Measurements from ENCODE around the gene MUCL3. TPM values are rescaled to one million over a fixed set of nuclear protein-coding genes. Genes with fewer than 3 reads are reported as not detected.

Gene MUCL3
- total RNA-seq, 4 donors from 2014 or later = not detected

DNA sequence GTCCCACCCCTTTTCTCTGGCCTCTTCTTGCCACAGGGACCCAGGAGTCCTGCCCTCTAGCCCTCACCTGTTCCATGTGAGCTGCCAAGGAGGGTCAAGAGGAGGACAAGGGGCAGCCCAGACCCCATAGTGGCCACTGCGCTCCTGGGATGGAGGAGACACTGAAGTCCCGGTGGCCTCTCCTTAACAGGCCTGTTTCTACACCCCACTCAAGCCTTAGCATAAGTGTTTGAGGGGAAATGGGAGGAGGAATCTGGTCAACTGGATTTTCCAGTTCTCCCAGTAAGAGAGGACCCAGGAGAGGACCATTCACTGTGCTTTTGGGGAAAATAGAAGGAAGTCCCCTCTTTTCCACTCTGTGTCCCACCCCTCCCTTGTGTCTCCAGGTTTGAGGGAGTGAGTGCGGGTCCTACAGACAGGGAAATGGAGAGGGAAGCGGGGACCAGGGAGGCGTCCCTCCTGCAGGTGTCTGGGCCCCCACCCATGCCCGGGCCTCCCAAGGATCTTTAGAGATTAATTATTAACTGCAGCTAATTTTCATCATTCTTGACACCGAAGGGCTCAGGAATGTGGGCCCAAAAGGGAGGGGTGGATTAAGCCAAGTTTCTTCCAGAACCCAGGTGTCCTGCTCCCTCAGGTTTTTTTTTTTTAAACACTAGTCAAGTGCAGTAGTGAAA lies 8.7 kb upstream of the MUCL3 start, which contains the start of gene SFTA2:
Gene SFTA2, minus strand, starts transcription at position 202 of the 677 bp plus-strand sequence. Its CDS starts 74 bp downstream, at position 128.
- intact Hi-C loops (cut with DNase I) = no loop called here
- TF ChIP-seq EP300 (IDR thresholded peaks at IDR 0.05) (no peak), POLR2AphosphoS5 (IDR thresholded peaks at IDR 0.05) (no peak), POLR2A (IDR thresholded peaks at IDR 0.05; ENCODE audit: low read depth) (no peak)
- TF ChIP-seq, protein P1, sequence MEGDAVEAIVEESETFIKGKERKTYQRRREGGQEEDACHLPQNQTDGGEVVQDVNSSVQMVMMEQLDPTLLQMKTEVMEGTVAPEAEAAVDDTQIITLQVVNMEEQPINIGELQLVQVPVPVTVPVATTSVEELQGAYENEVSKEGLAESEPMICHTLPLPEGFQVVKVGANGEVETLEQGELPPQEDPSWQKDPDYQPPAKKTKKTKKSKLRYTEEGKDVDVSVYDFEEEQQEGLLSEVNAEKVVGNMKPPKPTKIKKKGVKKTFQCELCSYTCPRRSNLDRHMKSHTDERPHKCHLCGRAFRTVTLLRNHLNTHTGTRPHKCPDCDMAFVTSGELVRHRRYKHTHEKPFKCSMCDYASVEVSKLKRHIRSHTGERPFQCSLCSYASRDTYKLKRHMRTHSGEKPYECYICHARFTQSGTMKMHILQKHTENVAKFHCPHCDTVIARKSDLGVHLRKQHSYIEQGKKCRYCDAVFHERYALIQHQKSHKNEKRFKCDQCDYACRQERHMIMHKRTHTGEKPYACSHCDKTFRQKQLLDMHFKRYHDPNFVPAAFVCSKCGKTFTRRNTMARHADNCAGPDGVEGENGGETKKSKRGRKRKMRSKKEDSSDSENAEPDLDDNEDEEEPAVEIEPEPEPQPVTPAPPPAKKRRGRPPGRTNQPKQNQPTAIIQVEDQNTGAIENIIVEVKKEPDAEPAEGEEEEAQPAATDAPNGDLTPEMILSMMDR (IDR thresholded peaks at IDR 0.05) = no peak
- 93% methylated on average over 7 of the region's 7 CpGs for WGBS

DNA sequence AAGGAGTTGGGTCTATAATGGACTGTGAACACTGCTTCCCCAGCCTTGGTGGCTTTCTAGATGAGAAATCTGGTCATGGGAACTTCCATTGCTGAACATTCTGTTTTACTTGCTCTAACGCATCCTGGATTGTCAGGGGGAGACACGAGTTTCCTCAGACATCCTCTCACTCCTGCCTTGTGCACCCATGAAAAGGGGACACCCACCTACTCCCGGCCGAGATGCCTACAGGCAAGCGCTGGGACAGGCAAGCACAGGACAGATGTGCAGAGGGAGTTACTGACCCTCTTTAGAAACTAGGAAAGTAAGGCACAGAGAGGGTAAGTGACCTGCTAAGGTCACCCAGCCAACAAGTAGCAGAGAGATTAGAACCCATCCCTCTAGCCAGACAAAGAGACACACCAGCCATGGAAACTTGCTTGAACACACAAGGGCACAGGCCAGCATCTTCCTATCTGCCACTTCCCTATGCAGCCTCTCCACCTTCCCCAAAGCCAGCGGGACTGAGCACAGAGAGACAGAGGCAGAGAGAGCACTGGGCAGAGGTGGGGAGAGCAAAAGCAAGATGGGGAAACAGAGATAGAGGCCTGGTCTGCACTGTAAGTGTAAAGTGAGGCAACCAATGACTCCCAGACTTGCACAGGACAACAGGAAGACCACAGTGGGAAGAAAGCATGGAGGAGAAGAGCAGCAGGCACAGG lies 8.0 kb upstream of the MUCL3 start:
- Histone ChIP-seq H3K9me3 (peaks cover 0 to 9% (median 4%) of the 10 kb centered on the region in 4 donors), H3K36me3 (no peaks in the 10 kb centered on the region), H3K27ac (replicated peaks in 1 of 4) (no peak overlapping the region), H3K4me1 (no peaks in the 10 kb centered on the region), H3K27me3 (peaks cover 0 to 14% (median 0%) of the 10 kb centered on the region in 4 donors), H3K4me3 (no peak overlapping the region)
- TF ChIP-seq EP300 (IDR thresholded peaks at IDR 0.05) (no peak), POLR2AphosphoS5 (IDR thresholded peaks at IDR 0.05) (no peak)
- no peak for DNase-seq (ENCODE audit: extremely low spot score)
- intact Hi-C loops (cut with DNase I) = no loop called here
- 86% methylated on average over 6 of the region's 6 CpGs for WGBS

More for the DNA sequence above, 8.7 kb upstream of the MUCL3 start, which contains the start of gene SFTA2:
- DNase-seq (ENCODE audit: extremely low spot score) = no peak
- Histone ChIP-seq H3K27ac (replicated peaks in 1 of 4) (no peak within 1 kb of the TSS), H3K4me1 (no peaks in the 10 kb centered on the region), H3K4me3 (no peak within 1 kb of the TSS), H3K9me3 (peaks cover 0 to 9% (median 4%) of the 10 kb centered on the region in 4 donors), H3K27me3 (peaks cover 0 to 9% (median 0%) of the 10 kb centered on the region in 4 donors), H3K36me3 (no peaks in the 10 kb centered on the region)

DNA sequence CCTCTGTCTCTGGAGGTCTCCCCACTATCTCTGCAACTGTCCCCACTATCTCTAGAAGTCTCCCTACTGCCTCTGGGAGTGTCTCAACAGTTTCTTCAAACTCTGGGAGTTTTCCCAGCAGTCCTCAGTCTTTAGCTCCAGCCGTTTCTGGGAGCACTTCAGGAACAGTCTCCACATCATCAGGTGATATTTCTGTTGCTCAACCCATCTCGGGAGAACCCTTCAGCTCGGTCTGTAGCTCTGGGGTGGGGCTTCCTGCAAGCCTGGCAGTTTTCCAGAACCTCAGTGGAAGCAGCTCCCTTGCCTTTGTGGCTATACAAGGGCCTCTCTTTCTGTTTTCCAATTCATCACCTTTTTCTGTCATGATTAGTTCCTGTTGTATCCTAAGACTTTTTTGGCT lies 5.8 kb upstream of the MUCL3 start:
- no peaks in the 10 kb centered on the region for H3K9me3 ChIP-seq
- intact Hi-C loops (cut with DNase I) = no loop called here
- peaks cover 0 to 26% (median 0%) of the 10 kb centered on the region in 4 donors for H3K27me3 ChIP-seq
- H3K27ac ChIP-seq (replicated peaks in 1 of 4) = no peak overlapping the region
- TF ChIP-seq POLR2A (IDR thresholded peaks at IDR 0.05; ENCODE audit: low read depth) (no peak), EP300 (IDR thresholded peaks at IDR 0.05) (no peak), POLR2AphosphoS5 (IDR thresholded peaks at IDR 0.05) (no peak)
- TF ChIP-seq, protein P1 (IDR thresholded peaks at IDR 0.05) = no peak
- no peak overlapping the region for H3K4me3 ChIP-seq
- DNase-seq (ENCODE audit: extremely low spot score) = no peak
- WGBS = 35% methylated on average over 3 of the region's 3 CpGs
- no peaks in the 10 kb centered on the region for H3K36me3 ChIP-seq
- H3K4me1 ChIP-seq = peaks cover 0 to 10% (median 9%) of the 10 kb centered on the region in 4 donors

DNA sequence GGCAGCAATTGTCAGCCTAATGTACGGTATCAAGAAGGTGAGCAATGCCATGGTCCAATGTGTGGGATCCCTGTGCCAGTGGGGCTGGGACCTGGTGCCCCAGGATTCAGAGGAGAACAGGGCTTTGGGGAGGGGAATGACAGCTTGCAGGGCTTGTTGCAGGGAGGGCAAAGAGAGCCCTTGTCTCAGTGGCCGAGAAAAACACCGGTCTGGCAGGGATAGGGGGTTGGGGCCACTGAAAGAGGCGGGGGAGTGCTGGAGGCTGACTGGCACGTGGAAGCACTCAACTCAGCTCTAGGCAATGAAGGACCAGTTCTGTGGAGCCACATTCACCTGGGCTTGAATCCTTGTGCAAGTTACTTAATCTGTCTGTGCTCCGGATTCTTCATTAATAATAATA lies 3.5 kb upstream of the MUCL3 start:
- no peak for DNase-seq (ENCODE audit: extremely low spot score)
- intact Hi-C loops (cut with DNase I) = no loop called here
- H3K27ac ChIP-seq (replicated peaks in 1 of 4) = no peak overlapping the region
- no peaks in the 10 kb centered on the region for H3K36me3 ChIP-seq
- peaks cover 3 to 13% (median 10%) of the 10 kb centered on the region in 4 donors for H3K4me1 ChIP-seq
- H3K27me3 ChIP-seq = peaks cover 0 to 43% (median 0%) of the 10 kb centered on the region in 4 donors
- 90% methylated on average over 6 of the region's 6 CpGs for WGBS
- TF ChIP-seq, protein P1 (IDR thresholded peaks at IDR 0.05) = no peak
- no peak for TF ChIP-seq POLR2AphosphoS5 (IDR thresholded peaks at IDR 0.05)
- TF ChIP-seq POLR2A (IDR thresholded peaks at IDR 0.05; ENCODE audit: low read depth) = no peak
- TF ChIP-seq EP300 (IDR thresholded peaks at IDR 0.05) = no peak
- no peaks in the 10 kb centered on the region for H3K9me3 ChIP-seq
- no peak overlapping the region for H3K4me3 ChIP-seq

DNA sequence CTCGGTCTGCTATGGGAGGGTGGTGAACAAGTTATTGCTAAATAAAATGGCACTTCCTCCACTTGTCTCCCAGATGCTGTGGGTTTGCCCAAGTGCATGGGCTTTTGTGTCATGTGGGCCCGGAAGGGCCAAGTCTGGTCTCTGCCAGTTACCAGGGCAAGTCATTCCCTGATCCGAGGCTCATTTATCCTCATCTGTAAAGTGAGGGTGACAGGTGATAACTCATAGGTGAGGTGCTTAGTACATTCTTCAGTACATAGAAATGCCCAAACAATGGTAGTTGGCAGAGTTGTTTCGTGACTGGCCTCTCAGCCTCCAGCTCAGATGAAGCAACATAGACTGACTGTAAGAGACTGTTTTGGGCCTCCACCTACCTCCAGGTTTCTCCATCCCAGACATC lies 2.0 kb upstream of the MUCL3 start:
- peaks cover 0 to 55% (median 0%) of the 10 kb centered on the region in 4 donors for H3K27me3 ChIP-seq
- peaks cover 10 to 22% (median 19%) of the 10 kb centered on the region in 4 donors for H3K4me1 ChIP-seq
- WGBS = 82% methylated on average over 3 of the region's 4 CpGs
- no peak overlapping the region for H3K4me3 ChIP-seq
- no peaks in the 10 kb centered on the region for H3K36me3 ChIP-seq
- H3K27ac ChIP-seq (replicated peaks in 1 of 4) = no peak overlapping the region
- TF ChIP-seq EP300 (IDR thresholded peaks at IDR 0.05) = no peak
- TF ChIP-seq POLR2A (IDR thresholded peaks at IDR 0.05; ENCODE audit: low read depth) = no peak
- TF ChIP-seq, protein P1 (IDR thresholded peaks at IDR 0.05) = no peak
- TF ChIP-seq POLR2AphosphoS5 (IDR thresholded peaks at IDR 0.05) = no peak
- no peaks in the 10 kb centered on the region for H3K9me3 ChIP-seq
- intact Hi-C loops (cut with DNase I) = no loop called here
- no peak for DNase-seq (ENCODE audit: extremely low spot score)
